UCSD-AML1 (cell line): ENCODE data around the gene PEF1.

ENCODE experiments used
- DNase-seq: peaks from one replicate; lab custom pipeline; 2025; ENCODE audit not compliant: unreplicated experiment; lab: John Stamatoyannopoulos, UW

Gene PEF1

GRCh38 chr1:31671561-31672201 is 27.0 kb upstream of the PEF1 start:
- DNase-seq: no peak

GRCh38 chr1:31671147-31671546 is 26.5 kb upstream of the PEF1 start:
- no peak for DNase-seq

- no peak for DNase-seq
Observed at GRCh38 chr1:31670593-31670964, 25.9 kb upstream of the PEF1 start.

GRCh38 chr1:31669786-31670592 is 25.3 kb upstream of the PEF1 start:
- peak; percentile 37 for DNase-seq

GRCh38 chr1:31669433-31669785 is 24.7 kb upstream of the PEF1 start:
- DNase-seq: no peak

- no peak for DNase-seq
Observed at GRCh38 chr1:31668303-31668883, 23.7 kb upstream of the PEF1 start.

GRCh38 chr1:31667065-31667785 is 22.5 kb upstream of the PEF1 start:
- DNase-seq: no peak

- no peak for DNase-seq
Observed at GRCh38 chr1:31666263-31666963, 21.7 kb upstream of the PEF1 start.

- DNase-seq: no peak
Observed at GRCh38 chr1:31665234-31665878, 20.7 kb upstream of the PEF1 start.

- DNase-seq: no peak
Observed at GRCh38 chr1:31664528-31664927, 19.9 kb upstream of the PEF1 start.

GRCh38 chr1:31663622-31664452 is 19.2 kb upstream of the PEF1 start:
- DNase-seq: peak; percentile 58

- DNase-seq: no peak
Observed at GRCh38 chr1:31662463-31662862, 17.8 kb upstream of the PEF1 start.

- no peak for DNase-seq
Observed at GRCh38 chr1:31661856-31662255, 17.2 kb upstream of the PEF1 start.

- DNase-seq: no peak
Observed at GRCh38 chr1:31660871-31661455, 16.3 kb upstream of the PEF1 start.

GRCh38 chr1:31659889-31660288 is 15.2 kb upstream of the PEF1 start:
- no peak for DNase-seq

GRCh38 chr1:31658721-31659120 is 14.0 kb upstream of the PEF1 start:
- no peak for DNase-seq

- no peak for DNase-seq
Observed at GRCh38 chr1:31657972-31658510, 13.4 kb upstream of the PEF1 start.

GRCh38 chr1:31657020-31657804 is 12.5 kb upstream of the PEF1 start:
- no peak for DNase-seq
